Activated naive CD4-positive, alpha-beta T cell treated with anti-CD3 and anti-CD28 coated beads, Interleukin-2, amount 10 ng/mL, durations not matched to agents 7 days and 5 days (primary cell): Measurements from ENCODE around the gene TYW1B.
"Not testable (repeated sequence)": the region's sequence is repeated elsewhere in the genome, so short reads cannot be mapped to it uniquely, and the experiment has no call there.

Experiments used
- CTCF ChIA-PET: fragments of 350-600 bp; sonication (Branson Sonifier 250); formaldehyde crosslinking; loops from one replicate; lab custom pipeline; 2021; ENCODE audit warnings: antibody characterized with exemption; lab: Charles Lee
- DNase-seq: peaks from one replicate; pipeline ENCODE4 v3.0.0-alpha.2; 2020
- H3K27ac Mint-ChIP-seq: one replicate; pipeline ENCODE4 v1.8.0; 2021; ENCODE audit warnings: mild to moderate bottlenecking, moderate library complexity, mixed read lengths
- H3K27me3 Mint-ChIP-seq: one replicate; pipeline ENCODE4 v1.8.0; 2021; ENCODE audit warnings: mild to moderate bottlenecking, mixed read lengths
- H3K36me3 Mint-ChIP-seq: one replicate; pipeline ENCODE4 v1.8.0; 2021; ENCODE audit warnings: mixed read lengths
- H3K4me1 Mint-ChIP-seq: one replicate; pipeline ENCODE4 v1.8.0; 2021; ENCODE audit warnings: mixed read lengths
- H3K4me3 Mint-ChIP-seq: one replicate; pipeline ENCODE4 v1.8.0; 2021; ENCODE audit warnings: mild to moderate bottlenecking, moderate library complexity, mixed read lengths
- H3K9me3 Mint-ChIP-seq: one replicate; pipeline ENCODE4 v1.8.0; 2021; ENCODE audit warnings: mixed read lengths

Gene TYW1B

DNA sequence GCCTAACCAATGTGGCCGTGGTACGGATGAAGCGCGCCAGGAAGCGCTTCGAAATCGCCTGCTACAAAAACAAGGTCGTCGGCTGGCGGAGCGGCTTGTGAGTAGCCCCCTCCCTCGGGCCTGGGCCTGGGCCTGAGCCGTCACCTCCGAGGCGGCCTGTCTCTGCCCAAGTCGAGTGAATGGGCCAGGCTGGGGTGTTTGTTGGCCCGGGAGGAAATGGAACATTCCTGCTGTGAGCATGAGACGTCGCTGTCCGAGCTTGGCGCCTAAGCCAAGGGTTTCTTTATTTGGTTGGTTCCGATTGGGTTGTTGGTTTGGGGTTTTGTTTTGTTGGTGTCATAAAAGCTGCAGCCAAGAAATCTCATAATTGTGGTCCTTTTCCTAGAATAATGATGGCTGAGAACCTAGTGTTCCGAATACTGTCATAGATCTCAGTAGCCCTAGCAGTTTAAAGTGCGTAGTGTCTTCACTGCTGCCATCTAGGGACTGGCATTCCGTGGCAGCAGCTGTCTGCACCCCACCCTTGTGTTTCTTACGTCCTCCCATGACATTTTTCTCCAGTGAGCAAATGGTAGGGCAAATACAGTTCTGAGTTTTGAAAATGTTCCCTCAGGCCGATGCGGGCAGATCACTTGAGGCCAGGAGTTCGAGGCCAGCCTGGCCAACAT is 1.8 kb upstream of the TYW1B start:
- peaks cover 43% of the 10 kb centered on the region for H3K4me1 Mint-ChIP-seq
- H3K4me3 Mint-ChIP-seq = peak overlapping the region; percentile 85
- DNase-seq = peak; percentile 61
- CTCF ChIA-PET, H3K27me3 Mint-ChIP-seq, H3K9me3 Mint-ChIP-seq: not testable (repeated sequence)
- peaks cover 17% of the 10 kb centered on the region for H3K36me3 Mint-ChIP-seq
- H3K27ac Mint-ChIP-seq = peak overlapping the region; percentile 97

GRCh38 chr7:72829291-72829686 is 1.3 kb upstream of the TYW1B start:
- Mint-ChIP-seq H3K36me3 (peaks cover 17% of the 10 kb centered on the region), H3K4me1 (peaks cover 43% of the 10 kb centered on the region), H3K27ac (peak overlapping the region; percentile 97), H3K4me3 (peak overlapping the region; percentile 85)
- peak; percentile 98 for DNase-seq
- H3K27me3 Mint-ChIP-seq, H3K9me3 Mint-ChIP-seq, CTCF ChIA-PET: not testable (repeated sequence)

GRCh38 chr7:72823765-72824732 is 4.0 kb downstream of the TYW1B start:
- H3K9me3 Mint-ChIP-seq, CTCF ChIA-PET, H3K4me3 Mint-ChIP-seq: not testable (repeated sequence)

GRCh38 chr7:72822497-72822896 is 5.5 kb downstream of the TYW1B start:
- not testable (repeated sequence) for H3K27ac Mint-ChIP-seq, H3K27me3 Mint-ChIP-seq, H3K9me3 Mint-ChIP-seq, H3K36me3 Mint-ChIP-seq, H3K4me3 Mint-ChIP-seq, DNase-seq
- H3K4me1 Mint-ChIP-seq = peaks cover 14% of the 10 kb centered on the region
- CTCF ChIA-PET = interaction anchor here (0.9 kb wide), 1 partner anchor 92 kb away, joined by 4 read pairs; no protein-coding TSS in a partner anchor

More at GRCh38 chr7:72823765-72824732, 4.0 kb downstream of the TYW1B start:
- H3K36me3 Mint-ChIP-seq, DNase-seq, H3K27ac Mint-ChIP-seq, H3K27me3 Mint-ChIP-seq: not testable (repeated sequence)
- peaks cover 19% of the 10 kb centered on the region for H3K4me1 Mint-ChIP-seq

GRCh38 chr7:72818663-72819361 is 9.2 kb downstream of the TYW1B start:
- DNase-seq, H3K9me3 Mint-ChIP-seq, H3K4me3 Mint-ChIP-seq, CTCF ChIA-PET, H3K27ac Mint-ChIP-seq, H3K36me3 Mint-ChIP-seq, H3K4me1 Mint-ChIP-seq, H3K27me3 Mint-ChIP-seq: not testable (repeated sequence)

- H3K4me3 Mint-ChIP-seq, H3K4me1 Mint-ChIP-seq, CTCF ChIA-PET, H3K27me3 Mint-ChIP-seq, H3K9me3 Mint-ChIP-seq, DNase-seq, H3K27ac Mint-ChIP-seq: not testable (repeated sequence)
- H3K36me3 Mint-ChIP-seq = peaks cover 11% of the 10 kb centered on the region
Measured at GRCh38 chr7:72817661-72818060, 10.3 kb downstream of the TYW1B start.

- H3K4me3 Mint-ChIP-seq, H3K4me1 Mint-ChIP-seq, H3K27me3 Mint-ChIP-seq, H3K9me3 Mint-ChIP-seq, DNase-seq, H3K27ac Mint-ChIP-seq, CTCF ChIA-PET: not testable (repeated sequence)
- H3K36me3 Mint-ChIP-seq = peaks cover 11% of the 10 kb centered on the region
Measured at GRCh38 chr7:72816370-72817157, 11.4 kb downstream of the TYW1B start.

DNA sequence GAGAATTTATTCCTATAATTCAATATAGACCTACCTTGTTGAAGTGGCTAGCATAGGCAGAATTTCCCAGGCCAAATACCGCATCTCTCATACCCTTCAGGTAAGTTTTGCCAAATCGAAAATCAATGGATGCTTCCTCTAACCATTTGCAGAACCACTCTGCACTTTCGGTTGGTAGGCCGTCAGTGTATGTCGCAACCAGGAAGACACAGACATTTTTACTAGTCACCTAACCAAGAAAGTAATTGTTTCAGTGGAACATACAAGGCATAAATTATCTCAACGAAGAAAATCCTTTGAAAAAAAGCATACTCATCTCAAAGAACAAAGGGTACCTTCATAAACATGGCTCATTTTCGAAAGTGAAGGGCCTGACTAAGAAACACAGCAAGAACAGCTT is 17.6 kb downstream of the TYW1B start:
- H3K4me3 Mint-ChIP-seq, H3K27me3 Mint-ChIP-seq, DNase-seq, H3K9me3 Mint-ChIP-seq, H3K27ac Mint-ChIP-seq, CTCF ChIA-PET, H3K4me1 Mint-ChIP-seq: not testable (repeated sequence)
- H3K36me3 Mint-ChIP-seq = peaks cover 14% of the 10 kb centered on the region

DNA sequence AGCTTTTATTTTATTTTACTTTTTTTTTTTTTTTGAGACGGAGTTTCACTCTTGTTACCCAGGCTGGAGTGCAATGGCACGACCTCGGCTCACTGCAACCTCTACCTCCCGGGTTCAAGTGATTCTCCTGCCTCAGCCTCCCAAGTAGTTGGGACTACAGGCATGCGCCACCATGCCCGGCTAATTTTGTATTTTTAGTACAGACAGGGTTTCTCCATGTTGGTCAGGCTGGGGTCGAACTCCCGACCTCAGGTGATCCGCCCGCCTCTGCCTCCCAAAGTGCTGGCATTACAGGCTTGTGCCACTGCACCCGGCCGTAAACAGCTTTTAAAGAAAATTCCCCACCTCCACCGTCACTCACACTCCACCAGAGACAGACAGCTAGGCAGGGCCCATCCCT is 19.5 kb downstream of the TYW1B start:
- CTCF ChIA-PET = not testable (repeated sequence)

DNA sequence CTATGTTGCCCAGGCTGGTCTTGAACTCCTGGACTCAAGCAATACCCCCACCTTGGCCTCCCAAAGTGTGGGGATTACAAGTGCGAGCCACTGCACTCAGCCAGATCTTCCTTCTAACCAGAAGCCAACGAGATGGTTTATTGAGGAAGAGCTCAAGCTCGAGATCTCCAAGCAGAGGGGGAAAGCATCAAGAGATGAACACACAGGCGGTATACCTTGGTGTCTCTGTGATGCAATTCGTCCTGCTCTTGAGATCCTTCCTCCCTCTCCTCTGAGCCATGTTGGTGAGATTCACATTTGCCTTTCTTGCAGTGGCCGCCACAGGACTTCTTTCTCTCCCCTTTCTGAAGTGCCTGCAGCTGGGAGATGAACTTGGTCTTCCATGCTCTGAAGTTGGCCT is 21.1 kb downstream of the TYW1B start:
- H3K27ac Mint-ChIP-seq, H3K27me3 Mint-ChIP-seq, CTCF ChIA-PET, H3K9me3 Mint-ChIP-seq, DNase-seq, H3K4me1 Mint-ChIP-seq, H3K4me3 Mint-ChIP-seq: not testable (repeated sequence)
- H3K36me3 Mint-ChIP-seq = peaks cover 14% of the 10 kb centered on the region

More for the DNA sequence above, 19.5 kb downstream of the TYW1B start:
- H3K27me3 Mint-ChIP-seq, H3K27ac Mint-ChIP-seq, H3K9me3 Mint-ChIP-seq, H3K4me3 Mint-ChIP-seq, H3K4me1 Mint-ChIP-seq, DNase-seq: not testable (repeated sequence)
- H3K36me3 Mint-ChIP-seq = peaks cover 14% of the 10 kb centered on the region

GRCh38 chr7:72805526-72806494 is 22.2 kb downstream of the TYW1B start:
- Mint-ChIP-seq H3K9me3 (no peaks in the 10 kb centered on the region), H3K36me3 (peaks cover 14% of the 10 kb centered on the region), H3K4me1 (no peaks in the 10 kb centered on the region), H3K27me3 (no peaks in the 10 kb centered on the region), H3K27ac (no peak overlapping the region), H3K4me3 (no peak overlapping the region)
- CTCF ChIA-PET = no interaction called here
- DNase-seq = no peak

DNA sequence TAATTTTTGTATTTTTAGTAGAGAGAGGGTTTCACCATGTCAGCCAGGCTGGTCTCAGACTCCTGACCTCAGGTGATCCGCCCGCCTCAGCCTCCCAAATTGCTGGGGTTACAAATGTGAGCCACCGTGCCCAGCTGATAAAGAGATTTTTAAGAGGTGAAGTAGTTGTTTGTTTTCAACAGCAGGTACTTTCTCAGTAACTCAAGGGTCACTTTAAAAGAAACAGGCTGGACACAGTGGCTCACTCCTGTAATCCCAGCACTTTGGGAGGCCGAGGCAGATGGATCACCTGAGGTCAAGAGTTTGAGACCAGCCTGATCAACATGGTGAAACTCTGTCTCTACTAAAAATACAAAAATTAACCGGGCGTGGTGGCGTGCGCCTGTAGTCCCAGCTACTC is 24.2 kb downstream of the TYW1B start:
- not testable (repeated sequence) for H3K4me3 Mint-ChIP-seq, H3K27ac Mint-ChIP-seq, DNase-seq, H3K9me3 Mint-ChIP-seq, H3K4me1 Mint-ChIP-seq, H3K27me3 Mint-ChIP-seq
- H3K36me3 Mint-ChIP-seq = peaks cover 13% of the 10 kb centered on the region
- CTCF ChIA-PET = interaction anchor here (0.7 kb wide), 1 partner anchor 111 kb away, joined by 3 read pairs; no protein-coding TSS in a partner anchor

- peaks cover 22% of the 10 kb centered on the region for H3K36me3 Mint-ChIP-seq
- H3K27me3 Mint-ChIP-seq, H3K4me3 Mint-ChIP-seq, H3K4me1 Mint-ChIP-seq, H3K9me3 Mint-ChIP-seq, CTCF ChIA-PET, H3K27ac Mint-ChIP-seq, DNase-seq: not testable (repeated sequence)
Measured at GRCh38 chr7:72801564-72801963, 26.4 kb downstream of the TYW1B start.
